Testis (tissue), 3 donors: ENCODE measurements around the gene ZBTB7C. TPM values are rescaled to one million over a fixed set of nuclear protein-coding genes. Genes with fewer than 3 reads are reported as not detected.

Source experiments
- DNase-seq: peaks from one replicate; pipeline ENCODE4 v3.0.0-alpha.2; 2019
- H3K27ac ChIP-seq, 2 donors: fragments of 200-600 bp; sonication (generic); one replicate each; pipeline ENCODE4 v1.5.1; 2019
- H3K27me3 ChIP-seq: fragments of 200-600 bp; sonication (generic); one replicate; pipeline ENCODE4 v1.5.1; 2019
- H3K36me3 ChIP-seq: fragments of 200-600 bp; sonication (generic); one replicate; pipeline ENCODE4 v1.5.1; 2017; ENCODE audit warnings: low read depth; ENCODE audit errors: missing control alignments
- H3K4me1 ChIP-seq: fragments of 200-600 bp; sonication (generic); one replicate; pipeline ENCODE4 v1.5.1; 2019
- H3K4me3 ChIP-seq, 2 donors: fragments of 200-600 bp; sonication (generic); one replicate each; pipeline ENCODE4 v1.5.1; 2017 to 2019
- H3K9me3 ChIP-seq: fragments of 200-600 bp; sonication (generic); one replicate; pipeline ENCODE4 v1.5.1; 2017
- CTCF ChIP-seq, 3 experiments: fragments of 450-650 bp in 2 of 3; fragments of 200-600 bp in 1 of 3; sonication (generic) in 1 of 3; IDR thresholded peaks; one replicate each; pipeline ENCODE4 v1.5.1; 2016 to 2019; ENCODE audit warnings: antibody characterized with exemption in 3 of 3, mild to moderate bottlenecking in 2 of 3, moderate library complexity in 1 of 3
- POLR2A ChIP-seq: fragments of 450-650 bp; IDR thresholded peaks from one replicate; pipeline ENCODE4 v1.6.1; 2017; ENCODE audit warnings: antibody characterized with exemption, mild to moderate bottlenecking, moderate library complexity
- WGBS, 2 donors: methylation state at CpG; one replicate each; pipeline ENCODE4 v1.1.5; 2018; 5-methylcytosine and 5-hydroxymethylcytosine counted together
- intact Hi-C: fragments of 100-400 bp; cut with DNase I; formaldehyde crosslinking; loops from one replicate; pipeline ENCODE4 v1.15.1; 2023; ENCODE audit warnings: low total_unique reads
- polyA plus RNA-seq: library from polyadenylated mRNA; stranded (reverse); fragments of 350-450 nt; fragmentation: Illumina TruSeq; extraction: RNeasy Lipid Tissue Mini Kit (QIAGEN cat#74804); gene quantifications from one replicate; pipeline ENCODE4 v1.2.3, GENCODE V29; 2014; ENCODE audit warnings: low read depth, low replicate concordance; ENCODE audit not compliant: insufficient read depth
- total RNA-seq, 2 donors: library from RNA; depleted of rRNA; stranded (reverse); fragments of >200 nt; gene quantifications; one replicate each; pipeline ENCODE4 v1.2.3, GENCODE V29; 2016

Gene ZBTB7C
- total and polyA plus RNA-seq, 3 donors from 2014 or later = 14.1 to 65.4 (median 42.4) TPM

DNA sequence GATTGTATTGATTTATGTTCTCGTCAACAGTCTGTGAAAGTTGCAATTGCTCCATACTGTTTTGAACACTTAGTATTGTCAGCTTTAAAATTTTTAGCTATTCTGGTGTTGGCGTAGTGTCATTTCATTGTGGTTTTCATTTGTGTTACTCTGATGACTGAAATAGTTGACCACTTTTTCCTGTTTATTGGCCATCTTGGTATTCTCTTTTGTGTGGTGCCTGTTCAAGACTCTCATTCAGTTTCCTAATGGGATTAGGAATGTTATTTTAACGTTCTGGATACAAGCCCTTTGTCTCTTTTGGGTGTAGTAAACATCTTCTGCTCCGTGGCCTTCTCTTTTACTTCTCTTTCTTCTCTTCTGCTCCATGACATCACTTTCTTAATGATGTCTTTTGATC lies 396.0 kb downstream of the ZBTB7C start:
- WGBS, 2 donors = 57 to 64% methylated on average over 4 of the region's 4 CpGs
- no peak overlapping the region for H3K27ac ChIP-seq
- intact Hi-C loops = no loop called here
- DNase-seq = no peak
- no peak overlapping the region for H3K4me3 ChIP-seq
- TF ChIP-seq CTCF (IDR thresholded peaks at IDR 0.05) (no peak), POLR2A (no peak)
- H3K27me3 ChIP-seq = no peaks in the 10 kb centered on the region
- H3K36me3 ChIP-seq = no peaks in the 10 kb centered on the region
- no peaks in the 10 kb centered on the region for H3K4me1 ChIP-seq
- H3K9me3 ChIP-seq = no peaks in the 10 kb centered on the region

- Histone ChIP-seq H3K36me3 (no peaks in the 10 kb centered on the region), H3K27me3 (no peaks in the 10 kb centered on the region), H3K4me3 (no peak overlapping the region), H3K9me3 (no peaks in the 10 kb centered on the region), H3K4me1 (no peaks in the 10 kb centered on the region), H3K27ac (no peak overlapping the region)
- peak; percentile 2 for DNase-seq
- WGBS, 2 donors = 75 to 79% methylated on average over 6 of the region's 6 CpGs
- no peak for TF ChIP-seq CTCF (IDR thresholded peaks at IDR 0.05)
- intact Hi-C loops = no loop called here
These were observed 397.2 kb downstream of the ZBTB7C start for GRCh38 chr18:48011926-48012465.

DNA sequence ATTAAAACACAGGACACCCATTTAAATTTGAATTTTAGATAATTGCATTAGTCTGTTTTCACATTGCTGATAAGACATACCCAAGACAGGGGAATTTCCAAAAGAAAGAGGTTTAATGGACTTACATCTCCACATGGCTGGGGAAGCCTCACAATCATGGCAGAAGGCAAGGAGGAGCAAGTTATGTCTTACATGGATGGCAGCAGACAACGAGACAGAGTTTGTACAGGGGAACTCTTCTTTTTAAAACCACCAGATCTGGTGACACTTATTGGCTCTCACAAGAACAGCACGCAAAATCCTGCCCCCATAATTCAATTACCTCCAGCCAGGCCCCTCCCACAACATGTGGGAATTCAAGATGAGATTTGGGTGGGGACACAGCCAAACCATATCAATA lies 398.9 kb downstream of the ZBTB7C start:
- no peaks in the 10 kb centered on the region for H3K36me3 ChIP-seq
- H3K27me3 ChIP-seq = no peaks in the 10 kb centered on the region
- no peak for TF ChIP-seq CTCF (IDR thresholded peaks at IDR 0.05)
- TF ChIP-seq POLR2A = no peak
- WGBS, 2 donors = 94 to 99% methylated on average over 2 of the region's 2 CpGs
- no peak overlapping the region for H3K4me3 ChIP-seq
- H3K27ac ChIP-seq = no peak overlapping the region
- intact Hi-C loops = no loop called here
- DNase-seq = no peak
- H3K9me3 ChIP-seq = no peaks in the 10 kb centered on the region
- no peaks in the 10 kb centered on the region for H3K4me1 ChIP-seq

DNA sequence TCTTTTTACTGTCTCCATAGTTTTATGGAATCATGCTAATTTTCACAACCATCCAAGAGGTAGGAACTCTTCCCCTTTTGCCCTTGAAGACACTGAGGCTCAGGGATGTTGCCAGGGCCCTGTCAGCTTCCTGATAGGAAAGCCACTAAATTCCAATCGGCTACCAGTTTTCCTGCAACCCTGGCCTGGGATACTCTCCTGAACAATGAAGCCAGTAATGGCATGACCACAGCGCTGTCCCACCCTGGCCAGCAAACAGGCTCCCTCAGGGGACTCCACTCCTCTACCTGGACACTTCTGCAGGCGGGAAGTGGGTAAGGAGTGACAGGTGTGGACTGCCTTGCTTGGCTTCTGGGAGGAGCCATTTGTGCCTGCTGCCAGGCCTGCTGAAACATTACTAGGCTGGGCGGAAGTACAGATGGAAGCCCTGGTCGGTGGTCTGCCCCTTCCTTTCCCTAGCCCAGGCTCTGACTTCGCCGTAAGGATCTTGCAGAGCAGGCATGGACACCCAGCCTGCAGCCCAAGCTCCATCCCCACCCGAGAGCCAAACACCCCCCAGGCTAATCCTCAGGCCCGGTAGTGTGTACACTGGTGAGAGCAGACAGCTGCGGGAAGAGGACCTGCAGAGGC lies 400.0 kb downstream of the ZBTB7C start:
- no peak for DNase-seq
- H3K9me3 ChIP-seq = no peaks in the 10 kb centered on the region
- H3K36me3 ChIP-seq = no peaks in the 10 kb centered on the region
- no peaks in the 10 kb centered on the region for H3K4me1 ChIP-seq
- TF ChIP-seq POLR2A (no peak), CTCF (IDR thresholded peaks at IDR 0.05) (no peak)
- no peak overlapping the region for H3K27ac ChIP-seq
- no peak overlapping the region for H3K4me3 ChIP-seq
- intact Hi-C loops = no loop called here
- WGBS, 2 donors = 69 to 85% methylated on average over 2 to 10 of the region's 10 CpGs
- H3K27me3 ChIP-seq = no peaks in the 10 kb centered on the region
